NCI-H128 (cell line): ENCODE measurements around the gene MKI67.
A peak's percentile ranks its signal among the peaks of the same experiment; 100 is the strongest.

Experiments
- DNase-seq: peaks from one replicate; lab custom pipeline; 2025; ENCODE audit not compliant: unreplicated experiment; lab: John Stamatoyannopoulos, UW

The MKI67 gene

DNA sequence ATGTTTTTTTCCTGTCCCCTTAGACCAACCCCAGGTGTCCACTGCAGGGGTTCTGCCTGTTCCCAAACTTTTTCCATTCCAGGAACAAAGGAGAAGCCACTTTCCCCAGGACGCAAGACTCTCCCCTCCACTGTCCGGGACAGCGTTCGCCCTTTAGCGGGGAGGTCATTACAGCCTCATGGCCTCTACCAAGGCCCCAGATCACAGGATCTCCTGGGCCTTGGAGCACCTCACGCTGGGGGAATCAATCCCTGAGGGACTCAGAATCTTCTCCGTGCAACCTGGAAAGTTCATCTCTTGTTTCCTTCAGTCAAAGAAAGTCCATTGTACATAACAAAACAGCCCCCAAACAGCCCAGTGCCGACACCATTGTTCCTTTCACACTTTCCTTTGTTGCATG lies 41.2 kb downstream of the MKI67 start:
- DNase-seq = no peak

DNA sequence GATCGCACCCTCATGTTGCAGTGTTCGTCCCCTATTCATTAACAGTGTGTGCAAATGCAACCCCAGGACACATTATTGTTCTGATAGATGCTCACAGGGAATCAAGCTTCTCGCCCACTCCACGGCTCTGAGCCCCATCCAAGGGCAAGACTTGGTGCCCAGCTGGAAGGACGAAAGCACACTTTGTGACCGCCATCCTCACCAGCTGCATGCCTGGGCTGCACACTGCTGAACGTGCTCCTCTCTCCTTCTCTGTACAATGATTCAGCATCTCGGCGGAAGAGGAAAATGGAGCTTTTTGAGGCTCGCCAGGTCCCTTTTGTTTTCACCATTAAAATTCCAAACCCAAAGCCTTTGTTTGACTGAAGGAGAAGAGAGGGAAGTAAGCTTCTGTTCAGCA lies 41.9 kb downstream of the MKI67 start:
- no peak for DNase-seq

DNA sequence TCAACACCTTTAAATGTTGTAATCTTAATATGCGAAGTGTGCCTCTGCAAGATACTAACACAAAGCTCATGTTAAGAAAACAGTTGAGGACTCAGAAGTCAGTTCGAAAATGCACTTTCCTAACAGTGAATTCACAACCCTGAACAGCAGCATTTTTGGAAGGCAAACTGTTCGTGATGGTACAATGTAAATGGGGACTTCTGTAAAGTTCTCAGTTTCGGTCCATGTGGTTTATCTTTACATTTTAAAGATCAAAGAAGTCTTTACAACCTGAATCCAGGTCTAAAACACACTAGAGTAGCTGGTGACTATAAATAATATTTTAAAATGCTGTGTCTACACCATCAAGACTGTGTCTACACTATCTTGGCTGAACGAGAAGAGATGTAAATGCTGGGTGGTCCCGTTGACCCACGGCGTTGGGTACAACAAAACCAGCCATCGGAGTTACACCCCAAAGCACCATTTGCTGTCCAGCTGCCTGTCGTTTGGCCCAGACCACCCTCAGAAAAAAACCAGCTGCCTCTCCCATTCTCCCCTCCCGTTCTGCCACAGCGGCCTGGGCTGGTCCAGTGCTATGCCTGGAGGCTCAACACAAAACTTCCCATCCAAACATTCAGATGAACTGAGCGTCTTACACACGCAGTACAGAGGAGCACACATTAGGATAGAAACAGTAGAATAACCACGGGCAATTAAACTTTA lies 42.9 kb downstream of the MKI67 start:
- DNase-seq = no peak

DNA sequence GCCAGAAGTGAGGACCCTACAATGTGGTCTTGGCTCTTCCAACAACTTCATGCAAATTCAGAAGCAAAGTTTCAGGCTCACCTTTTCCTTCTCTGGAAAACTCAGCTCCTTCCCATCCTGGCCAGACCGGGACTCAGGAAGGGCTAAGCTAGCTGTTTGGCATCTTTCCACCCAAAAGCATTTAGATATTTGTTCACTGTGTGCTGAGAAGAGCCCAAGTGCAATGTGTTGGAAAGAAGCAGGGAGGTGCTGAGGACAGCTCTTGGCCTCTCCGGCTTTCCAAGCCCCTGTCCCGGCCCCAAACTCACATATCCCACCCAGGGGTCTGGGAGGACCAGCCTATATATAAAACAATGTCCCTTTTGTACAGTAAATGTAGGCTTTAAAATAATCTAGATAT lies 44.5 kb downstream of the MKI67 start:
- no peak for DNase-seq

DNA sequence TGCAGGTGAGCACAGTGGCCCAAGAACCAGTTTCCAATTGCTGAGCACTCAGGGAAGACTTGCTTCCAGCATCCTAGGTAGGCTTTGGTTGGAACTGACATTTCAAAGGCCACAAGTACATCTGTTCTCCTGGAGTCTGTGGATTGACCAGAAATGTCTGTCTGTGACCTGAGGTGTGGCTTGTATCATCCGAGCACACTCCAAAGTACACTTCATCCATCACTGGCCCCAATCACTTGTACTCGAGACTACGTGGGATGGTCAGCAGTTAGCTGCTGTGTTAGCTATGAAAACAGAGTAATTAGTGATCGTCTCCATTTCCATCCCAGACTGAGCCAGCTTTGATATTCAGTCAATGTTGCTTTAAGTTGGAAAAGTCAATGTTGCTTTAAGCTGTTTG lies 45.0 kb downstream of the MKI67 start:
- DNase-seq = no peak

DNA sequence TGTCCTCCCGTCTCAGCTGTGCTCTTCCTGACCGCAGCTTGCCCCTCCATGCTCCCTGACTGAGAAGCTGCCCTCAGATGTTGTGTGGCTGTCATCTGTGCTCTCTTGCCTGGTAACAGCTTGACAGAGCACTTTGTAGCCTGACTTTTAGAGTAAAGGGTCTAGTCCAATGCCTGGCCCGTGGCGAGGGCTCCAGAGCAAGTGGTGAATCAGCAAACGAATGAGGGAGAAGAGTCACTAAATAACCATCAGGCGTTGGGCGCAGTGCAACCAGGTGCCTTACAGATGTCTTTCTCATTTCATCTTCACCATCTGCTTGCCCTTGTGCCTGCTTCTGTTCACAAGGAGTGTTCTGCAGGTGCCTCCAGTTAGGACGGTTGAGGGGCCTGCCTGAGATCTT lies 45.6 kb downstream of the MKI67 start:
- DNase-seq = no peak

DNA sequence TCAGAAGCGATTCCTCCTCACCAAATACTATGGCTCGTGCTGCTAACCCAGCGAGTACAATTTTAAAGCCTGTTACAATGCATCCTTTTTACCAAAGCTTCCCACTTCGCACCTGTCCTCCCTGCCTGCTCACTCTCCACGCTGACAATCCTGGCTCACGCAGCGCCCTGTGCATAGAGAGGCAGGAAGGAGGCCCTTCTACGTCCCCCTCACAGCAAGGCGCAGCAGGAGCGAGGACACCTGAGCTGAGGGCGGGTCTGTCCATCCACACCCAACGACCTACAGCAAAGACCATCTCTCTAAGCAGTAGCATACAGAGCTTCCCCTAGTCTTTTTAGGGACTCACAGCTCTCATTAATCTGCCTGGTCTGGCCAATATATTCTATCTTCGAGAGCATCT lies 46.0 kb downstream of the MKI67 start:
- DNase-seq = no peak

DNA sequence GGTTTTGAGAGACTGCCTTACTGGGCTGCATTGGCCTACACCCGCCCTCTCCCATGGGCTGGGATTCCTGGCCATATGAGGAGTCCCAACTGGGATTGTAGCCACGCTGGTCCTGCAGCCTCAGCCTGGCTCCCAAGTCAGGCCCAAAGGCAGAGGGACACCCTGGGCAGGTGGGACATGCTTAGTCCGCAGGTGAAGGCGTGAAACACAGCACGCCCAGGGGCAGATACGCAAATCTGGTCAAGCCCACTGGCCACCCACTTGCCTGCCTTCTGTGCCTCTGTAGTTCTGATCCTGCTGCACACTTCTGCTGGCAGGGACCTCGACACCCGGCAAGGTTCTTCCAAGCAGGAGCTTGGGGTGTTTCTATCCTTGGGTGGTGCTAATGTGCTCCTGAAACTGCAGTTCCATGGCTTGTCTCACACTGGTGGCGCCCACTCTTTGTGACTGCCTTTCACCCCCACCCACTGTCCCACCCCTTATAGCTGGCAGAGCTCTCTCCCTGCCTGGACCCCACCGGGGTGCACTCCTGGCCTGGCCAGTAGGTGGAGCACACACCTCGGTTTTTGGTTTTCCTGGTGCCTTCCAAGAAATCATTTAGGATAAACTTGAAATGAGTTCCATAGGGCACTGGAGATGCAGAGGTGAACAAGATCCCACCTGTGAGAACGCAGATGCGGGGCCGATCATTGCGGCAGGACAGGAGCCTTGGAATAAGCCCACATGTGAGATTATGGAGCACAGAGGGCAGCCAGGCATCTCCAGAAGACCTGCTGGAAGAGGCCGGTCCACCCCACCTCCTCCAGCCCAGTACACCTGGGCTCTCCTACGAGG lies 47.9 kb downstream of the MKI67 start:
- DNase-seq = peak; percentile 4

DNA sequence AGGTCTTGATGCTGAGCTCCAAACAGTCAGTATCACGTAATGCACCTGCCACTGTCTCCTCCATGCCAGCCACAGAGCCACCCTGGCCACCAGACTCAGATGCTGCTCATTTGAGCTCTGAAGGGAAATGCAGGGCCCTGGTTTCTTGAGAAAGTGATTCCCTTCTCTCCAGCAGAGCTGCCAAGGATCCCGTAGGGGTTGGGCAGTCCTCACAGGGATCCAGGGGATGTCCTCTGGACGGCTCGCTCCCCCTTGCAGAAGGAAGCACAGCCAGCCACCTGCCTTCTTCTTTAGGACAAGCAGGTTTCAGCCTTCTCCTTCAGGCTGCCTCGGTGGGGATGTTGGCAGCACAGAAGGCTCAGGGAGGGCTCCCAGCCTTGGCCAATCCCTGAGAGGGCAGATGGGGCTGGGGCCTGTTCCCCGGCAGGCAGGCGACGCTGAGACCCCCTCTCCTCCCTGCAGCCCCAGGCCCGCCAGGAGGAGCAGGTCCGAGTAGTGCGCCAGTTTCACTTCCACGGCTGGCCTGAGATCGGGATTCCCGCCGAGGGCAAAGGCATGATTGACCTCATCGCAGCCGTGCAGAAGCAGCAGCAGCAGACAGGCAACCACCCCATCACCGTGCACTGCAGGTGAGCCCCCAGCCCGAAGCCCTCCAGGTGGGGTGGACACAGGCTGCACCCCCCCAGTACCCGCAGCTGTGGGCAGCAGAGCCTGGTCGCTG lies 48.9 kb downstream of the MKI67 start:
- no peak for DNase-seq

DNA sequence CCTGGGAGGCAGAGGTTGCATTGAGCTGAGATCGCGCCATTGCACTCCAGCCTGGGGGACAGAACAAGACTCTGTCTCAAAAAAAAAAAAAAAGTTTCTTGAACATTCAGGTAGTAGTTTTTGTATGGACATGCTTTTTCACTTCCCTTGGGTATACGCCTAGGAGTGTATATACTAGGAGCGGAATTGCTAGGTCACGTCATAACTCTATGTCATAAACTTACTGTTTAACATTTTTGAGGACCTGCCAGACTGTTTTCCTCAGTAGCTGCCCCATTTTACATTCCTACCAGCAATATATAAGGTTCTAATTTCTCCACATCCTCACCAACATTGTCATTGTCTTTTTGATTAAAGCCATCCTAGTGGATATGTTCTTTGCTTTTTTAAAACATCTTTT lies 51.6 kb downstream of the MKI67 start:
- DNase-seq = no peak

DNA sequence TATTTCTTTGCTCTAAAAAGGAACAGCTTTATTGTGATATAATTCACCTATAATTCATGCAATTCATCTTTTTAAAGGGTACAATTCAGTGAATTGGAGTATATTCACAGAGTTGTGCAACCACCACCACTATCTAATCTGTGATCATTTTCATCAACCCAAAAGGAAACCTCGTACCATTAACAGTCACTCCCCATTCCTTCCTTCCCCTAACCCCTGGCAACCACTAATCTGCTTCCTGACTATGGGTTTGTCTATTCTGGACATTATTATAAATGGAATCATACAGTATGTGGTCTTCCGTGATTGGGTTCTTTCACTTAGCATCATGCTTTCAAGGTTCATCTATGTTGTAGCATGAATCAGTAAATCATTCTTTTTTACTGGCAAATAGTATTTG lies 52.3 kb downstream of the MKI67 start:
- DNase-seq = no peak

DNA sequence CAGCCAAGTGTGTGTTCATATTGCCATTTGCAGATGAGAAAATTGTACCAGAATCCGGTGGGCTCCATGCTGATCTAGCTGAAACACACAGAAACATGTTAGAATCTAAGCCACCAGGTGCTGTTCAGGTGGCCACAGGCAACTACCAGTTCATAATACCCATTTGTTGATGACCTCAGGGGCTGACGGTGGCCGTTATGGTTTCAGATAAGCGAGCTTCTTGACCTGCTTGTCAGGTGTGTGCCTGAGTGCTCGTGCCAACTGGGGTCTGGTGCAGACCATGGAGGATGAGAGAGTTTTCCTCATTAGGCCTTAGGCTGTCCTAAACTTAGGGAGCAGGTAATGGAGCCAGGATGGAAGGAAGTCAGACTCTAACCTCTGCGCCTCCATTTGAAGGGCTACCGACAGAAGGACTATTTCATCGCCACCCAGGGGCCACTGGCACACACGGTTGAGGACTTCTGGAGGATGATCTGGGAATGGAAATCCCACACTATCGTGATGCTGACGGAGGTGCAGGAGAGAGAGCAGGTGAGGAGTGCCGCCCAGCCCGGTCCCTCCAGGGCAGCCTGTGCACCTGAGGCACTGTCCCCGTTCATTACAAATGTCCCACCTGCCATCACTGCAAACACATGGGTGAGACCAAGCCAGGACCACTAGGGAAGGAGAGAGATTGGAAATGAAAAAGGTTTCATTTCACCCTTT lies 53.1 kb downstream of the MKI67 start:
- DNase-seq = no peak

DNA sequence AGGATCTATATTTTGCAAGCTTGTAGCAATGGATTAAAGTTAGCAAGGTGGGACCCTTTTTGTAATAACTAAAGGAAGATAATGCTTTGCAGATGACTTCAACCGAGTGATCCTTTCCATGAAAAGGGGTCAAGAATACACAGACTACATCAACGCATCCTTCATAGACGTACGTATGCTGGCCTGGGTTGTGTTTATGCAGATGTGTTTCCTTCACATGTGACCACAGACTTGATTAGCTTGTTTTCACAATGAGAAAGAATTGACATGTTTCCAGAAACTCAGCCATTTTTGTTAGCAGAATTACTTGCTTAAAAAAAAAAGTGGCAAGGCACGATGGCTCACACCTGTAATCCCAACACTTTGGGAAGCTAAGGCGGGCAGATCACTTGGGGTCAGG lies 54.2 kb downstream of the MKI67 start:
- no peak for DNase-seq

DNA sequence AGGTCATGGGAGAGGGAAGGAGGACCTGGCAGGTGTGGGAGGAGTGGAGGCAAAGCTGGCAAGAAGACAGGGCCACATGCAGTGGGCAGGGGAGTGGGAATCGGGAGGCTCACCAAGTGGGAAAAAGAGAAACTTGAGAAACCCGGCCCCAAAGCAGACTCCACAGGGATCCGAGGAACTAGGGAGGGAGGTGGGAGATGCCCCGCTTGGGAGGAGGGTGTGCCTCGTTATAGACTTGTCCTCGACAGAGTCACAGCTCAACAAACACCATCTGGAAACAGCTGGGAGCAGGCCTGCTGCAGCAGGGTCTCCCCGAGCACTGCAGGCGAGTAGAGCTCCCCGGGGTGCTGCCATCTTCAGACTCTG lies 54.8 kb downstream of the MKI67 start:
- DNase-seq = no peak

DNA sequence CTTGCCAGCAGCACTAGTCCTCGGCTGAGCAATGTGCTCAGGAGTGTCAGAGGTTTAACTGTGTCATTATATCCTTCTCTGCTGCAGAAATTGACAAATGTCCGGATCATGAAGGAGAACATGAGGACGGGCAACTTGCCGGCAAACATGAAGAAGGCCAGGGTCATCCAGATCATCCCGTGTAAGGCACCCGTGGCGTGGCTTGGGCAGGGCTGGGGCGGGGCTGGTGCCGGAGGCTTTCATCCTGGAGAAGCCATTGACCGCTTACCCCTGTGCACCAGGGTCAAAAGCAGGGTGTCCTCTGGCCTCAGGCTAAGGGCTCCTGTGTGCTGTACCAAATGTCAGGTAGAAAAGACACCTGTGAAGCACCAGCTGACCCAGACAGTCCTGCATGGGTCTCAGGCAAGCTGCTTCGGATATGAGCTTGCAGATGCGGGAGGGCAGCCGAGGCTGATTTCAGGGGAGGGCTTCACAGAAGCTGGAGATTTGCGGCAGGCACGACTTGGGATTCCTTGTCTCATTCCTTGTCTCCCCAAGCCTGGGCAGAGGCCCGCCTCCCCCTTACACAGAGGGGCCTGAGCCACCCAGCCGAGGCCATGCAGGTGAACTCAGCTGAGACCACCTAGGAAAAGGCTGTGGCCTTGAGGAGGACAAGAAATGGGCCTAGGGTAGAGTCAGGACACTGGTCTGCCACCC lies 55.4 kb downstream of the MKI67 start:
- DNase-seq = no peak

DNA sequence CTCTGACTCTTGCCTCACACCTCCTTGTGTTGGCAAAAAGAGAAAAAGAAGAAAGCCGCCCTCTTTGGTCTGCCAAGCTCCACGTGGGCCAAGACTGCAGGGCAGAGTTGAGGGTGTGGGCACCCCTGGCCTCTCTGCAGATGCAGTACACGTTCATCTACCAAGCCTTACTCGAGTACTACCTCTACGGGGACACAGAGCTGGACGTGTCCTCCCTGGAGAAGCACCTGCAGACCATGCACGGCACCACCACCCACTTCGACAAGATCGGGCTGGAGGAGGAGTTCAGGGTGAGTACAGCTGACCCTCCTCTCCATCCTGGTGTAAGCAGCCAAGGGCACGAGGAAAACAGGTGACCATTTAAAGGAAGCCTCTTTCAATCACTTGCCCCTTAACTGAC lies 56.1 kb downstream of the MKI67 start:
- no peak for DNase-seq

DNA sequence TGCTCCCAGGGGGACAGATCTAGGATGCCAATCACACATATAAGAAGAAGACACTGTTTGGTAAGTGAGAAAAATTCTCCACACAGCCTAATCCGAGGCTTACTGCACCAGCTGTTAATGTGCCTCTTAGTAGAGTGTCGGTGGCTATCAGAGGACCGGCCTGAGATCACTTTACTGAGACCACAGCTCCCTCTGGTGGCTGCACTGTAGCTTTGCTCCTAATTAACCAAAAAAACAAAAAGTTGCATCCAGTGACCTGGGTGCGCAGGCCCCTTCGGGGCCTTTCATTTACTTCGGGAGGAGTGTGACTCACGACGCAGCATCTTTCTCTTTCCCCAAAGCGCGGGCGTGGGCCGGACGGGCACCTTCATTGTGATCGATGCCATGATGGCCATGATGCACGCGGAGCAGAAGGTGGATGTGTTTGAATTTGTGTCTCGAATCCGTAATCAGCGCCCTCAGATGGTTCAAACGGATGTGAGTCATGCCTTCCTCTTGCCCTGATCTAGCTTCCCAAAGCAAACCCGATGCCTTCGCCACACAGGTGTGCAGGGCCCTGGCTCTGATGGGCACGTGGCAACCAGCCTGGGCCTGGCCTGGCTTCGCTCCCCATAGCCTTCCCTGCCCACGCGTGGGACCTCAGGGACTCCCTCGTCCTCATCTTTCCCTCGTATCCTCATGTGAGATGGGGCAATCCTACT lies 56.7 kb downstream of the MKI67 start:
- no peak for DNase-seq

DNA sequence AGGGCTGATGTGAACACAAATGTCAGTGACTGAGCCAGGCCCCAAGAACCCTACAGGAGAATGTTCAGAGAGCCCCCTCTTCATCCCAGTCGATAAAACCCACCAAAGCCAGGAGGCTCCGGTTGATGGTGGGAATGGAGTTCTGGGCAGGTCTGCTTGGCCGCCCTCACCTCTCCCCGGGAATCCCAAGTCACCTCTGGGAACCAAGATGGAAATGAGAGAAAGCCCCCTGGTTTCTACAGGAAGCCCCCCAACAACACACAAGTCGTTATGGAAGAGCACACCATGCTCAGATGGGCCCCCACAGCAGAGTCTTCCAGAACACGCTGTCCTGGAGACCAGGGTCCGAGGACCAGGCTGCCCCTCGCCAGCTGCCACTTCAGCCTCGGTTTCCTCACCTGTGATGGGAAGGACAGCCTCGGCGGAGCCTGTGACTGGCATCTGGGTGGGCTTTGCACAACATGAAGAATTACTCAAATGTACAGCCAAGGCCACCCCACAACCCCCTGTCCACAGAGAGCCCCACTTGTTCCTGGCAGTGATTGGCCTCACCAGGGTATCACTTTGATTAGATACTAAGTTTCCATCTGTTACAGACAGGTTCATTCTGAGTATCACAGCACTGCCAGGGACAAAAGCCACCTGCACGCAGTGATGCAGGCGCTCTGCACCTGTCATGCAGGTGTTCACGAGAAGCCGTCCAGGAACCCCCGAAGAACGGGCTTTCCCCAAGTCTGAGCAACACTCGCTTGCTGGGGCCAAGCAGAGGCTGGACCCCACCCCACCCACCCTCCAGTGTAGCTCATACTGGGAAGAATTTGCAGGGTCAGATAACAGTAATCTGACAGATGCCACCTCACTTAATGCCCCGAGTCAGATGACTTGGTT lies 57.6 kb downstream of the MKI67 start:
- no peak for DNase-seq

DNA sequence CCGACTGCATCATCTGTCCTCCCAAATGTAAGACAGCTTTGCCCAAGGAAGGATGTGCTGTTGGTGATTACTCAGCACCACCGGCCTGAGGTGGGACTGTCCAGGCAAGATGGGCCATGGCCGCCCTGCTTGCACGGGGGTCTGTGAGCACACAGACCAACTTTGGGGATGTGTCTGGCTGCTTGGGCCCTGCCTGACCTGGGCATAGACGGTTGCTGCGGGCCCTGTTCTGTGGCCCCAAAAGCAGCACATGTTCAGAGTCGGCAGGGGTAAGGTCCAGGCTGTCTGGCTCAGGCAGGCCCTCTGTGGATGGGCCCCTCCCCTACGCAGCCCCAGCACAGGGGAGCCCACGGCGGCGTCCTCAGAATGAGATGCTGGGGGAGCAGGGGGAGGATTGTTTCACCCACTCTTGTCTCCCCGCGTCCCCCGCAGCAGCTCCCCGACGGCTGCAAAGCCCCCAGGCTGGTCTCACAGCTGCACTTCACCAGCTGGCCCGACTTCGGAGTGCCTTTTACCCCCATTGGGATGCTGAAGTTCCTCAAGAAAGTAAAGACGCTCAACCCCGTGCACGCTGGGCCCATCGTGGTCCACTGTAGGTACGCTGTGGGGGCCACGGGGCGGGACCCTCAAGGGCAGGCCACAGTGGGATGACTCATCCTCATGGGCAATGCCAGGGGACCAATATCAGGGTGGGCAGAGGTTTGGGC lies 58.4 kb downstream of the MKI67 start:
- DNase-seq = no peak
